GM12872 (cell line): ENCODE measurements around the gene MCCD1.

ENCODE experiments used
- TF ChIP-seq, protein P1 (sequence below): IDR thresholded peaks from 3 replicates; pipeline ENCODE4 v1.5.1; 2011; ENCODE audit warnings: low read depth, mild to moderate bottlenecking, low read length, moderate library complexity; ENCODE audit not compliant: insufficient read depth

MCCD1 gene

GRCh38 chr6:31567531-31568370 is 39.0 kb downstream of the MCCD1 start:
- TF ChIP-seq, protein P1, sequence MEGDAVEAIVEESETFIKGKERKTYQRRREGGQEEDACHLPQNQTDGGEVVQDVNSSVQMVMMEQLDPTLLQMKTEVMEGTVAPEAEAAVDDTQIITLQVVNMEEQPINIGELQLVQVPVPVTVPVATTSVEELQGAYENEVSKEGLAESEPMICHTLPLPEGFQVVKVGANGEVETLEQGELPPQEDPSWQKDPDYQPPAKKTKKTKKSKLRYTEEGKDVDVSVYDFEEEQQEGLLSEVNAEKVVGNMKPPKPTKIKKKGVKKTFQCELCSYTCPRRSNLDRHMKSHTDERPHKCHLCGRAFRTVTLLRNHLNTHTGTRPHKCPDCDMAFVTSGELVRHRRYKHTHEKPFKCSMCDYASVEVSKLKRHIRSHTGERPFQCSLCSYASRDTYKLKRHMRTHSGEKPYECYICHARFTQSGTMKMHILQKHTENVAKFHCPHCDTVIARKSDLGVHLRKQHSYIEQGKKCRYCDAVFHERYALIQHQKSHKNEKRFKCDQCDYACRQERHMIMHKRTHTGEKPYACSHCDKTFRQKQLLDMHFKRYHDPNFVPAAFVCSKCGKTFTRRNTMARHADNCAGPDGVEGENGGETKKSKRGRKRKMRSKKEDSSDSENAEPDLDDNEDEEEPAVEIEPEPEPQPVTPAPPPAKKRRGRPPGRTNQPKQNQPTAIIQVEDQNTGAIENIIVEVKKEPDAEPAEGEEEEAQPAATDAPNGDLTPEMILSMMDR: no peak

DNA sequence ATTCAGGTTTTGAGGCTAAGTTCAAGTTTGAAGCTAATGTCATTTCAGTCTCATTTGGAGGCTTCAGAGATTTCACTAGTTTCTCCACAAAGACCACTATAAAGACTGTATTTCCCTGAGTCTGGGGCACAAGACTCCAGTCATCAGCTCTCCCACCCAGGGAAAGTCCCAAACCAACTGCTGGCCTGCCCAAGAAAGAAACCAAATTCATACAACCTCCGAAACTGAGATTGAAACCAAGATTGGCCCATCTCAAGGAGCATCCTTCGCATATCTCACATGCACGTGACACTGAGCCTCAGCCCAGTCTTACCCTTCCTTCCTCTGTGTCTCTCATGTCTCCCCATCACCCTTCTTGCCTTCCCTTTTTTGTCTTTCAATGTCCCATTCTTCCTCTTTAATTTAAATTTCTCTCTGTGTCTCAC is 39.8 kb downstream of the MCCD1 start:
- TF ChIP-seq, protein P1: no peak

GRCh38 chr6:31569861-31570536 is 41.2 kb downstream of the MCCD1 start:
- TF ChIP-seq, protein P1: no peak

DNA sequence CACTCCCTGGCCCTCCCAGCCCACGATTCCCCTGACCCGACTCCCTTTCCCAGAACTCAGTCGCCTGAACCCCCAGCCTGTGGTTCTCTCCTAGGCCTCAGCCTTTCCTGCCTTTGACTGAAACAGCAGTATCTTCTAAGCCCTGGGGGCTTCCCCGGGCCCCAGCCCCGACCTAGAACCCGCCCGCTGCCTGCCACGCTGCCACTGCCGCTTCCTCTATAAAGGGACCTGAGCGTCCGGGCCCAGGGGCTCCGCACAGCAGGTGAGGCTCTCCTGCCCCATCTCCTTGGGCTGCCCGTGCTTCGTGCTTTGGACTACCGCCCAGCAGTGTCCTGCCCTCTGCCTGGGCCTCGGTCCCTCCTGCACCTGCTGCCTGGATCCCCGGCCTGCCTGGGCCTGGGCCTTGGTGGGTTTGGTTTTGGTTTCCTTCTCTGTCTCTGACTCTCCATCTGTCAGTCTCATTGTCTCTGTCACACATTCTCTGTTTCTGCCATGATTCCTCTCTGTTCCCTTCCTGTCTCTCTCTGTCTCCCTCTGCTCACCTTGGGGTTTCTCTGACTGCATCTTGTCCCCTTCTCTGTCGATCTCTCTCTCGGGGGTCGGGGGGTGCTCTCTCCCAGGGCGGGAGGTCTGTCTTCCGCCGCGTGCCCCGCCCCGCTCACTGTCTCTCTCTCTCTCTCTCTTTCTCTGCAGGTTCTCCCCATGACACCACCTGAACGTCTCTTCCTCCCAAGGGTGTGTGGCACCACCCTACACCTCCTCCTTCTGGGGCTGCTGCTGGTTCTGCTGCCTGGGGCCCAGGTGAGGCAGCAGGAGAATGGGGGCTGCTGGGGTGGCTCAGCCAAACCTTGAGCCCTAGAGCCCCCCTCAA is 43.5 kb downstream of the MCCD1 start, which contains the start of gene LTA:
Gene LTA, plus strand, starts transcription at position 249 of the 871 bp plus-strand sequence. Its CDS starts 454 bp downstream, at position 703.
- TF ChIP-seq, protein P1: no peak

DNA sequence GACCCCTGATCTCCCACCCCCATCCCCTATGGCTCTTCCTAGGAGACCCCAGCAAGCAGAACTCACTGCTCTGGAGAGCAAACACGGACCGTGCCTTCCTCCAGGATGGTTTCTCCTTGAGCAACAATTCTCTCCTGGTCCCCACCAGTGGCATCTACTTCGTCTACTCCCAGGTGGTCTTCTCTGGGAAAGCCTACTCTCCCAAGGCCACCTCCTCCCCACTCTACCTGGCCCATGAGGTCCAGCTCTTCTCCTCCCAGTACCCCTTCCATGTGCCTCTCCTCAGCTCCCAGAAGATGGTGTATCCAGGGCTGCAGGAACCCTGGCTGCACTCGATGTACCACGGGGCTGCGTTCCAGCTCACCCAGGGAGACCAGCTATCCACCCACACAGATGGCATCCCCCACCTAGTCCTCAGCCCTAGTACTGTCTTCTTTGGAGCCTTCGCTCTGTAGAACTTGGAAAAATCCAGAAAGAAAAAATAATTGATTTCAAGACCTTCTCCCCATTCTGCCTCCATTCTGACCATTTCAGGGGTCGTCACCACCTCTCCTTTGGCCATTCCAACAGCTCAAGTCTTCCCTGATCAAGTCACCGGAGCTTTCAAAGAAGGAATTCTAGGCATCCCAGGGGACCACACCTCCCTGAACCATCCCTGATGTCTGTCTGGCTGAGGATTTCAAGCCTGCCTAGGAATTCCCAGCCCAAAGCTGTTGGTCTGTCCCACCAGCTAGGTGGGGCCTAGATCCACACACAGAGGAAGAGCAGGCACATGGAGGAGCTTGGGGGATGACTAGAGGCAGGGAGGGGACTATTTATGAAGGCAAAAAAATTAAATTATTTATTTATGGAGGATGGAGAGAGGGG is 44.7 kb downstream of the MCCD1 start:
- TF ChIP-seq, protein P1: no peak

DNA sequence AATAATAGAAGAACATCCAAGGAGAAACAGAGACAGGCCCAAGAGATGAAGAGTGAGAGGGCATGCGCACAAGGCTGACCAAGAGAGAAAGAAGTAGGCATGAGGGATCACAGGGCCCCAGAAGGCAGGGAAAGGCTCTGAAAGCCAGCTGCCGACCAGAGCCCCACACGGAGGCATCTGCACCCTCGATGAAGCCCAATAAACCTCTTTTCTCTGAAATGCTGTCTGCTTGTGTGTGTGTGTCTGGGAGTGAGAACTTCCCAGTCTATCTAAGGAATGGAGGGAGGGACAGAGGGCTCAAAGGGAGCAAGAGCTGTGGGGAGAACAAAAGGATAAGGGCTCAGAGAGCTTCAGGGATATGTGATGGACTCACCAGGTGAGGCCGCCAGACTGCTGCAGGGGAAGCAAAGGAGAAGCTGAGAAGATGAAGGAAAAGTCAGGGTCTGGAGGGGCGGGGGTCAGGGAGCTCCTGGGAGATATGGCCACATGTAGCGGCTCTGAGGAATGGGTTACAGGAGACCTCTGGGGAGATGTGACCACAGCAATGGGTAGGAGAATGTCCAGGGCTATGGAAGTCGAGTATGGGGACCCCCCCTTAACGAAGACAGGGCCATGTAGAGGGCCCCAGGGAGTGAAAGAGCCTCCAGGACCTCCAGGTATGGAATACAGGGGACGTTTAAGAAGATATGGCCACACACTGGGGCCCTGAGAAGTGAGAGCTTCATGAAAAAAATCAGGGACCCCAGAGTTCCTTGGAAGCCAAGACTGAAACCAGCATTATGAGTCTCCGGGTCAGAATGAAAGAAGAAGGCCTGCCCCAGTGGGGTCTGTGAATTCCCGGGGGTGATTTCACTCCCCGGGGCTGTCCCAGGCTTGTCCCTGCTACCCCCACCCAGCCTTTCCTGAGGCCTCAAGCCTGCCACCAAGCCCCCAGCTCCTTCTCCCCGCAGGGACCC is 45.6 kb downstream of the MCCD1 start:
- TF ChIP-seq, protein P1: peak; percentile 28; the same call in 2 of the 3 replicates
